Measurements from ENCODE around the gene P2RX1. TPM values are rescaled to one million over a fixed set of nuclear protein-coding genes. Genes with fewer than 3 reads are reported as not detected.
A peak's percentile ranks its signal among the peaks of the same experiment; 100 is the strongest.

P2RX1 gene
- total RNA-seq, 2 experiments from 2014 or later = 0.34 to 1.0 TPM

DNA sequence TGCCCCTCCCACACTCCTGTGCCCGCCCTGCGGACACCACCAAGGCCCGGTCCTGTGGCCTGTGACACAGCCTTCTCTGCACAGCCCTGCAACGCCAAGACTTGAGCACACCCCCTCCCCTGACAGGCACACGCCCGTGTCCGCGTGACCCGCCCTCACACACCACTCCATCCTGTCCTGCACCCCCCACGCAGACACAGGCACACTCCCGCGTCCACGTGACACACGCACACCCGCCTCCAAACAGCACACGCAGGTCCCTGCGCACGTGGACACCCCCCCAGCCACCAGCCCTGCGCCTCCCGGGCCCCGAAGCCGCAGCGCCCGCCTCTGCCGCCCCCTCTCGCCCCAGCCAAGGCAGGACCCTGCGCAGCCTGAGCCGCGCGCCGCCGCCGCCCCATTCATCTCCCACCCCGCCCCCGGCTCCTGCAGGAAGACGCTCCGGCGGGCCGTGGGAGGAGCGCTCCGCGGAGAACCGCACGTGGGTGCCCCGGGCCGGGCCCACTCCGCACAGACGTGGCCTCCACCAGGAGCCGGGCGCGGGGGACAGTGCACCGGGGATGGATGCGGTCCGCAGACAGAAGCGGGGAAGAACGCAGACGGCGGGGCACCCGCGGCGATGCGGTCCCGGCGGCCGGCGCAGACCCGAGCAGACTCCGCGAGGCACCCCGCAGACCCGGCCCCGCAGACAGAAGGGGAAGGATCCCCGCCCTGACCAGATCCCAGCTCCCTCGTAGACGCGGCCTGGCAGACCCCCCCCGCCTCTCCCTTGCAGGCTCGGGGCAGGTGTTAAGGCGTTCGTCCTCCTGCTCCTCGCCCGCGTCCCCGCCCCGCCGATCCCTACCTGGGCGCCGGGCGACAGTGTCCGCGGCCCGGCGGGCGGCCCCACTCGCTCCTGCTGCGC is 23.9 kb downstream of the P2RX1 start:
- no peak for TF ChIP-seq CTCF (IDR thresholded peaks at IDR 0.05)
- Mint-ChIP-seq H3K27me3 (no peaks in the 10 kb centered on the region), H3K27ac (peak overlapping the region; percentile 82), H3K36me3 (ENCODE audit: low read depth) (no peaks in the 10 kb centered on the region), H3K9me3 (no peaks in the 10 kb centered on the region), H3K4me3 (peak overlapping the region; percentile 88), H3K4me1 (ENCODE audit: low read depth) (peaks cover 44% of the 10 kb centered on the region)
- no peaks in the 10 kb centered on the region for H3K27me3 ChIP-seq (ENCODE audit: control insufficient read depth in 1 of 2, insufficient read depth in 2 of 2, low read length in 2 of 2)
- DNase-seq (peak; percentile 63 to 95 (median 78)), ATAC-seq (ENCODE audit: poor library complexity) (peak; percentile 75)
- peaks cover 42% of the 10 kb centered on the region for H3K4me1 ChIP-seq (ENCODE audit: insufficient read depth, low read length)
- no peaks in the 10 kb centered on the region for H3K36me3 ChIP-seq (ENCODE audit: insufficient read depth, low read length)
- H3K27ac ChIP-seq (ENCODE audit: low read depth in 1 of 2, low read length in 2 of 2) = no peak overlapping the region
- POLR2A ChIA-PET = interaction anchor here (0.8 to 2.2 kb wide), 8 partner anchors 8 to 73 kb away, joined by 3 to 6 read pairs (median 3); partner anchors contain the start of genes ATP2A3, NCBP3 and P2RX1
- H3K4me3 ChIP-seq (ENCODE audit: low read length) = peak overlapping the region; percentile 53
- H3K9me3 ChIP-seq (ENCODE audit: control insufficient read depth in 1 of 2, insufficient read depth in 1 of 2, low read length in 2 of 2) = peaks cover 0 to 3% of the 10 kb centered on the region in 2 experiments
- CTCF ChIA-PET = interaction anchor here (0.9 to 1.2 kb wide), 2 partner anchors 22 to 73 kb away, joined by 3 read pairs; no protein-coding TSS in a partner anchor
- intact Hi-C loops (cut with DNase I, micrococcal nuclease) = loop anchor here in 1 of 2 experiments (1.0 kb wide), 1 partner anchor 46 kb away; the partner anchor contains the start of gene NCBP3

DNA sequence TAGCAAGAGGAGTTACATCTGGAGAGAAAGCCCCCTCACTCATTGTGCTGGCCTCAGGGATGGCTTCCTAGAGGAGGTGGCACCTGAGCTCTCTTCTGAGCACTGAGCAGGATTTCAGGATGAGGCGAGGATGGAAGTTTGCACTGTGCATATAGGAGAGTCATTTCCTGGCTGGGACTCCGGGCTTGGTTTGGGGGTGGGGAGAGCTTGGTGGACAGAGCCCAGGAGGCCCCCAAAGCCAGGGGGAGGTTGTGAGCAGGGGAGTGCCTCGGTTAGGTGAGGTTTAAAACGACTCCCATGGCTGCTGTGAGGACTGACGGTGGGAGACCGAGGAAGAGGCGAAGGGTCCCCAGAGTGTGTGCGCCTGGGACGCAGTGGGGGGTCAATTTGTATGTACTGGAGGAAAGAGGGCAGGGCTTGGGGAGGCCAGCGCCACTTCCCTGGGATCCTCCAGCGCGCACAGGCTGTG is 24.6 kb downstream of the P2RX1 start:
- no peaks in the 10 kb centered on the region for H3K9me3 Mint-ChIP-seq
- Histone ChIP-seq H3K4me1 (ENCODE audit: insufficient read depth, low read length) (peaks cover 49% of the 10 kb centered on the region), H3K27me3 (ENCODE audit: control insufficient read depth in 1 of 2, insufficient read depth in 2 of 2, low read length in 2 of 2) (no peaks in the 10 kb centered on the region), H3K36me3 (ENCODE audit: insufficient read depth, low read length) (no peaks in the 10 kb centered on the region), H3K9me3 (ENCODE audit: control insufficient read depth in 1 of 2, insufficient read depth in 1 of 2, low read length in 2 of 2) (peaks cover 0 to 3% of the 10 kb centered on the region in 2 experiments), H3K27ac (ENCODE audit: low read depth in 1 of 2, low read length in 2 of 2) (no peak overlapping the region), H3K4me3 (ENCODE audit: low read length) (peak overlapping the region; percentile 53)
- POLR2A ChIA-PET = interaction anchor here (1.1 kb wide), 1 partner anchor 45 kb away, joined by 3 read pairs; the partner anchor contains the start of gene NCBP3
- no peak for TF ChIP-seq CTCF (IDR thresholded peaks at IDR 0.05)
- ATAC-seq (ENCODE audit: poor library complexity) = no peak
- no peaks in the 10 kb centered on the region for H3K36me3 Mint-ChIP-seq (ENCODE audit: low read depth)
- intact Hi-C loops (cut with DNase I, micrococcal nuclease) = loop anchor here in 1 of 2 experiments (1.0 kb wide), 1 partner anchor 45 kb away; the partner anchor contains the start of gene NCBP3
- H3K27ac Mint-ChIP-seq = peak overlapping the region; percentile 82
- H3K4me1 Mint-ChIP-seq (ENCODE audit: low read depth) = peaks cover 51% of the 10 kb centered on the region
- H3K4me3 Mint-ChIP-seq = peak overlapping the region; percentile 88
- no peaks in the 10 kb centered on the region for H3K27me3 Mint-ChIP-seq
- no peak for DNase-seq
- CTCF ChIA-PET = no interaction called here

DNA sequence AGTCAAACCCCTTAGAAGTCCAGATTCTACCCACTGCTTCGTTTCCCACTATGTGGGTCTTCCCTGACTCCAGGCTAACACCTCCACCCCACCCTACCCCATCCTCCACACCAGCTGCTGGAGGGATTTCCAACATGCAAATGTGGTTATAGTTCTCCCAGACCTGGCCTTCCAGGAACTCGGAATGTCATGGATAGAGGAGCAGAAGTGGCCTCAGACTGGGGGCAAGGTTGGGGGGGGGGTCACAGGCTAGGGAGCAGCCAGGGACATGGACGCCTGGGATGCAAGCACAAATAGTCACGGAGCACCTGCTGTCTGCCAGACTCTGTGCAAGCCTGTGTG is 25.4 kb downstream of the P2RX1 start:
- peaks cover 57% of the 10 kb centered on the region for H3K4me1 ChIP-seq (ENCODE audit: insufficient read depth, low read length)
- no peaks in the 10 kb centered on the region for H3K27me3 ChIP-seq (ENCODE audit: control insufficient read depth in 1 of 2, insufficient read depth in 2 of 2, low read length in 2 of 2)
- TF ChIP-seq CTCF (IDR thresholded peaks at IDR 0.05) = no peak
- DNase-seq = no peak
- peaks cover 0 to 3% of the 10 kb centered on the region in 2 experiments for H3K9me3 ChIP-seq (ENCODE audit: control insufficient read depth in 1 of 2, insufficient read depth in 1 of 2, low read length in 2 of 2)
- Mint-ChIP-seq H3K27me3 (no peaks in the 10 kb centered on the region), H3K4me1 (ENCODE audit: low read depth) (peaks cover 57% of the 10 kb centered on the region), H3K9me3 (no peaks in the 10 kb centered on the region), H3K27ac (peak overlapping the region; percentile 82), H3K4me3 (peak overlapping the region; percentile 88), H3K36me3 (ENCODE audit: low read depth) (no peaks in the 10 kb centered on the region)
- H3K4me3 ChIP-seq (ENCODE audit: low read length) = no peak overlapping the region
- CTCF ChIA-PET = no interaction called here
- POLR2A ChIA-PET = interaction anchor here (1.1 kb wide), 1 partner anchor 44 kb away, joined by 3 read pairs; the partner anchor contains the start of gene NCBP3
- no peak for ATAC-seq (ENCODE audit: poor library complexity)
- no peak overlapping the region for H3K27ac ChIP-seq (ENCODE audit: low read depth in 1 of 2, low read length in 2 of 2)
- intact Hi-C loops (cut with DNase I, micrococcal nuclease) = no loop called here
- H3K36me3 ChIP-seq (ENCODE audit: insufficient read depth, low read length) = no peaks in the 10 kb centered on the region
